Measurements from ENCODE around the gene ATP11A. TPM values are rescaled to one million over a fixed set of nuclear protein-coding genes. Genes with fewer than 3 reads are reported as not detected.

Gene ATP11A
- total RNA-seq, 2 donors from 2014 or later: 33.8 to 41.0 TPM

DNA sequence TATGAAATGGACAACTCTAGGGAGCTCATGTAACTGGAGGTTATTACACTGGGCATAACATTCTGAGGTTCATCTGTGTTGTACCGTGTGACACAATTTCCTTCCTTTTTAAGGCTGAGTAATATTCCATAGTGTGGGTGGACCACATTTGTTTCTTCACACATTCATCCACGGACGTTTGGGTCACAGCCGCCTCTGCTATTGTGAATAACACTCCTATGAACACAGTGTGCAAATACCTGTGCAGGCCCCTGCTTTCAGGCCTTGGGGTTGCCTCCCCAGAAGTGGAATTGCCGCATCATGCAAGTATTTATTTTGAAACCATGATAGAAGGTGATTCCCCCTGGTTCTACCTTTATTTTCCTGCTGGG is 215.8 kb downstream of the ATP11A start:
- Mint-ChIP-seq H3K9me3 (peaks cover 0 to 4% of the 10 kb centered on the region in 2 donors), H3K27ac (no peak overlapping the region), H3K4me1 (ENCODE audit: low read depth) (no peaks in the 10 kb centered on the region), H3K36me3 (ENCODE audit: insufficient read depth in 2 of 2) (peaks cover 4 to 5% of the 10 kb centered on the region in 2 donors), H3K4me3 (no peak overlapping the region), H3K27me3 (ENCODE audit: low read depth) (peaks cover 12% of the 10 kb centered on the region)
- DNase-seq (no peak), ATAC-seq (replicated peaks in 1 of 2) (no peak)

DNA sequence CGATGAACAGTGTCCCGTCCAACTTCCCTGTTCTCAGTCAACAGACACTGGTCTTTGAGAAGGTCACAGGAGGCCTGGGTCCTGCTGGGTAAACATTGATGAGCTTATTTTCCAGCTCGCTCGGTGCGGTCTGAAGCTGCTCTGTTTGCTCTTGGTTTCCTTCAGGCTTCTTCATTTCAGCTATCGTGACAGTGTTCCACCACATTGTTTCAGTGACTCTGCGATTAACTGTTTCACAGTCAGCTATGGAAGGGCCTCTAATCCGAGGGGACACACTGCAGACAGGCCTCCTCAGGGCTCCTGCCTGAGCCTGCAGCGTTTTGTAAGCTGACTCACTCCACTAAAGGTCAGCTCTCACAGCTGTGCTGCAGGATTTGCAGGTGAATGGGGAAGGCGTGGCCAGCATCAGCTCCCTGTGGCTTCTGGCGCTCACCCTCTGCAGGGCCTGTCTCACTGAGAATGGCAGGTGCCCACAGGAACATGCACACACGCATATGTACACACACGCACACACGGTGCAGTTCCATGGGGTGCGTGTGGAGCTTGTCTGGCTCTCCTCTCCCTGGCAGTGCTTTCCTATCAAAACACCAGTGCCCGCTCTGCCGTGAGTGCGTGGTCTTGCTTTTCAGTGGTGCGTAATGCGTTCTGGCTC is 216.3 kb downstream of the ATP11A start:
- peaks cover 4 to 5% of the 10 kb centered on the region in 2 donors for H3K36me3 Mint-ChIP-seq (ENCODE audit: insufficient read depth in 2 of 2)
- peaks cover 0 to 4% of the 10 kb centered on the region in 2 donors for H3K9me3 Mint-ChIP-seq
- H3K27ac Mint-ChIP-seq: no peak overlapping the region
- H3K4me1 Mint-ChIP-seq (ENCODE audit: low read depth): no peaks in the 10 kb centered on the region
- peaks cover 12% of the 10 kb centered on the region for H3K27me3 Mint-ChIP-seq (ENCODE audit: low read depth)
- ATAC-seq (replicated peaks in 1 of 2) (no peak), DNase-seq (no peak)
- no peak overlapping the region for H3K4me3 Mint-ChIP-seq

DNA sequence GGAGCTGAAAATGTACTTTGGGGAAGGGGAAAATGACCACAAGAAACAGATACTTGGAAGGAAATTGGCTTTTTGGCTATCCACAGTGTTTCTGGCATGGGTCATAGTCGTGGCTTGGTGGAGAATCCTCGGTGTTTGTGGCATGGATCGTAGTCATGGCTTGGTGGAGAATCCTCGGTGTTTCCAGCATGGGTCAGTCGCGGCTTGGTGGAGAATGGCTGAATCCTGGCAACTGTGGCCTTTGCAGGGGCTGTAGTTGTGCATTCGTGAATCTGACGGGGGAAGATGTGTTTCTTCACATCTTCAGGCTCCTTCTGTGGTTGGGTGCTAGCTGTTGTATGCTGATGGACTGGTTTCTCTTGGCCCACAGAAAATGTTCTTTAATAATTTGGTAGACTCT is 217.4 kb downstream of the ATP11A start:
- Mint-ChIP-seq H3K27ac (no peak overlapping the region), H3K36me3 (ENCODE audit: insufficient read depth in 2 of 2) (peaks cover 4 to 5% of the 10 kb centered on the region in 2 donors)
- no peak for DNase-seq

DNA sequence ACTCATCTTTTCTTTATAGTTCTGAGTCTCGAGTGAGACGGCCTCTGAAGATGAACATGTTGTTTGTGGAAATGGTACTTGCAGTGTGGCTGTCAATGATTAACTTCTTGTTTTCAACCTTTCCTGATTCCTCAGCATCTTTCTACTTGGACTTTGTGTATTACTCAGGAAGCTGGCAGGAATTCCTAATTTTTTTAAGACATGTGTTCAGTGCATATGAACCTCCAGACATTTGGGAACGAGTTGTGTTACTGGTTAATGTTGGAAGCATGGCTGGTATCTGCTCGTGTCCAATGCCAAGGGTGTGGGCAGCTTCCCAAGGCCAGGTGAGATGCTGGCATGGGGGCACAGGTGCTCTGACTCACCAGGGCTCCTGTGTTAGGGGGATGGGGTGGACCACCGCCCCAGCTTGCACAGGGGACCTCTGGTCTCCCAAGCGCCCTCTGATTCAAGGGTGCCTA is 218.1 kb downstream of the ATP11A start:
- peaks cover 4 to 5% of the 10 kb centered on the region in 2 donors for H3K36me3 Mint-ChIP-seq (ENCODE audit: insufficient read depth in 2 of 2)
- H3K27me3 Mint-ChIP-seq (ENCODE audit: low read depth): peaks cover 12% of the 10 kb centered on the region
- H3K27ac Mint-ChIP-seq: no peak overlapping the region
- ATAC-seq (replicated peaks in 1 of 2) (no peak), DNase-seq (no peak)
- no peaks in the 10 kb centered on the region for H3K4me1 Mint-ChIP-seq (ENCODE audit: low read depth)
- peaks cover 0 to 4% of the 10 kb centered on the region in 2 donors for H3K9me3 Mint-ChIP-seq
- H3K4me3 Mint-ChIP-seq: no peak overlapping the region

More for the DNA sequence above, 217.4 kb downstream of the ATP11A start:
- H3K9me3 Mint-ChIP-seq: peaks cover 0 to 4% of the 10 kb centered on the region in 2 donors
- H3K27me3 Mint-ChIP-seq (ENCODE audit: low read depth): peaks cover 12% of the 10 kb centered on the region
- H3K4me1 Mint-ChIP-seq (ENCODE audit: low read depth): no peaks in the 10 kb centered on the region
- no peak overlapping the region for H3K4me3 Mint-ChIP-seq
- no peak for ATAC-seq (replicated peaks in 1 of 2)

DNA sequence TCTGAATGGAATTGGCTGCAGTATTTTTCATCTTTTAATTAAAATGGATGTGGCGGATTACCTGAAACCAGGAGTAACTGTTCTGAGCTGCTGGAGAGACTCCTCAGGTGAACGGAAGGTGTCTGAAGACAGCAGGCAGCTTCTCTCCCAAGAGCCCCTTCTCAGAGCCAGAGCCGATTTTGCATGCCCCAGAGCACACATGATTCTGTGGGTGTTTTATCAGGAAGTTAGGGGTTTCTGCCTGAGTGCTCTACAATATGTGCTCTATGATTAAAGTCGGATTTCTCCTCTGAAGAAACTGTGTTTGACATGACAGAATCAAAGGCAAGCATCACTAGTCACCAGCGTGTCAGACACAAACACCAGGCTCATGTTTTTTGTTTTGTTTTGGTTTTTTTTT is 218.5 kb downstream of the ATP11A start:
- H3K4me3 Mint-ChIP-seq: no peak overlapping the region
- H3K4me1 Mint-ChIP-seq (ENCODE audit: low read depth): no peaks in the 10 kb centered on the region
- peaks cover 4 to 5% of the 10 kb centered on the region in 2 donors for H3K36me3 Mint-ChIP-seq (ENCODE audit: insufficient read depth in 2 of 2)
- DNase-seq (no peak), ATAC-seq (replicated peaks in 1 of 2) (no peak)
- peaks cover 12% of the 10 kb centered on the region for H3K27me3 Mint-ChIP-seq (ENCODE audit: low read depth)
- peaks cover 0 to 4% of the 10 kb centered on the region in 2 donors for H3K9me3 Mint-ChIP-seq
- H3K27ac Mint-ChIP-seq: no peak overlapping the region

DNA sequence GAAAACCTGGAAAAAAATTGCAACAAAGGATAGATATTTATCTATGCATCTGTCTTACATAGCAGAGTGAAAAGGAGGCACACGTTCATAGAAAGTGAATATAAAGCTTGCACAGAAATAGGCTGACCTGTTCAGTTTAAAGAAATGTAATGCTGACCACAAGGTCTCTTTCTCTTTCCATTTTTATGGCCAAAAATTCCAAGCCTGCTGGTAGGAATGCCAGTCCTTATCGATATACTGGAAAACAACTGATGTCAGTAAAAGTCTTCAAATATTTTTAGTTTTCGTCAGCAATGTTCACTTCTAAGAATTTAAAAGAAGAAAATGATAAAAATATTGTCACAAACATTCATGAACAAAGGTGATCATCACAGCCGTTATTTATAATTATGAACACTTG is 220.2 kb downstream of the ATP11A start:
- Mint-ChIP-seq H3K27ac (no peak overlapping the region), H3K4me1 (ENCODE audit: low read depth) (no peaks in the 10 kb centered on the region), H3K36me3 (ENCODE audit: insufficient read depth in 2 of 2) (peaks cover 3% of the 10 kb centered on the region in 2 donors), H3K9me3 (peaks cover 0 to 3% of the 10 kb centered on the region in 2 donors), H3K27me3 (ENCODE audit: low read depth) (peaks cover 18% of the 10 kb centered on the region), H3K4me3 (no peak overlapping the region)
- DNase-seq (no peak), ATAC-seq (replicated peaks in 1 of 2) (no peak)

DNA sequence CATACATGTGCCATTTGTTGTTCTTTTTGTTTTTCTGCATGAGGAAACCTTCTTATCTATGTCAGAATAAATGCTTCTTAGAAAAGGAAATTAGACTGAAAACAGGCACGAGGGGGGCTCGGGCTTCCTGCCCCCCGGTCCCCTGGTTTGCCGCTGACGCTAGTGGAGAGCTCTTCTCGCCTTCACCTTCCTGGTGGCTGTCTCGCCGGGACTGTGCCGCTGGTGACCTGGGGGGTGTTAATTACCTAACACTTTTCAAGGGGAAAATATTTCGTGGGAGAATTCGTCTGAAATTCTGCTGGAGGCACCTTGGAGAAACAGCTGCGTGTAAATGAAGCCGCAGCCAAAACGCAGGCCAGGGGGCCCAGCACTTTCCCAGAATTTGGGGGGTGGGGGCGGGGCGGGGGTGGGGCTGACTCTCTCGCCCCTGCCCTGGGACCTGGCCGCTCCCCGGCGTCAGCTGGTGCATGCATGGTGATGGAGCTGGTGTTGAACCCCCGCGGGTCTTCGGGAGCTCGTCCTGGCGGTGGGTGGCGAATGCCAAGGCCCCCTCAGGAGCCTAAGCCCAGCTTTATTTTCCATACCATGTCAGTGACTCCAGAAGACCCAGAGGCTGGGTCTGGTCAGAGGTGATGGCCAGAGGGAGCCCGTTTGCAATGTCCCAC is 220.9 kb downstream of the ATP11A start:
- Mint-ChIP-seq H3K27ac (no peak overlapping the region), H3K27me3 (ENCODE audit: low read depth) (peaks cover 23% of the 10 kb centered on the region), H3K9me3 (no peaks in the 10 kb centered on the region), H3K4me1 (ENCODE audit: low read depth) (no peaks in the 10 kb centered on the region), H3K4me3 (no peak overlapping the region), H3K36me3 (ENCODE audit: insufficient read depth in 2 of 2) (peaks cover 0 to 3% of the 10 kb centered on the region in 2 donors)
- ATAC-seq (replicated peaks in 1 of 2) (no peak), DNase-seq (no peak)

DNA sequence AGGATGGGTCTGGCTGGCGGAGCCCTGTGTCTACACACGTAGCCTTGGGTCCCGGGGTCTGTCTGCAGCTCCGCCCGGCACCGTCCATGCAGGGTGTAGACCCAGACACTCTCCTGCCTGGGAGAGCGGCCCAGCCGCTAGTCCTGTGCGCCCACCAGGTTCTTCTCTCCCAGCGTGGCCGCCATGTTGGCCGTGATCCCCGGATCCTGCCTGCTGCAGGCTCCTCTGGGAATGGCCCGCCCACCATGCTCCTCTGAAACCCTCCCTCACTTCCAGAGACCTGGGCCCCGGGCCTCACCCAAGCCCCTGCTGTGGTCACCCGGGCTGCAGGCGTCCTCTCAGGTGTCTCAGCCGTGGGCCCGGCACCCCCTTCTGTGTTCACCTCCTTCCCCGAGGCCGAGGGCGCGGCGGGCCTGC is 221.5 kb downstream of the ATP11A start:
- DNase-seq: no peak
- H3K9me3 Mint-ChIP-seq: no peaks in the 10 kb centered on the region
- no peak for ATAC-seq (replicated peaks in 1 of 2)
- H3K27me3 Mint-ChIP-seq (ENCODE audit: low read depth): peaks cover 23% of the 10 kb centered on the region
- no peak overlapping the region for H3K27ac Mint-ChIP-seq
- no peaks in the 10 kb centered on the region for H3K4me1 Mint-ChIP-seq (ENCODE audit: low read depth)
- peaks cover 0 to 3% of the 10 kb centered on the region in 2 donors for H3K36me3 Mint-ChIP-seq (ENCODE audit: insufficient read depth in 2 of 2)
- no peak overlapping the region for H3K4me3 Mint-ChIP-seq

DNA sequence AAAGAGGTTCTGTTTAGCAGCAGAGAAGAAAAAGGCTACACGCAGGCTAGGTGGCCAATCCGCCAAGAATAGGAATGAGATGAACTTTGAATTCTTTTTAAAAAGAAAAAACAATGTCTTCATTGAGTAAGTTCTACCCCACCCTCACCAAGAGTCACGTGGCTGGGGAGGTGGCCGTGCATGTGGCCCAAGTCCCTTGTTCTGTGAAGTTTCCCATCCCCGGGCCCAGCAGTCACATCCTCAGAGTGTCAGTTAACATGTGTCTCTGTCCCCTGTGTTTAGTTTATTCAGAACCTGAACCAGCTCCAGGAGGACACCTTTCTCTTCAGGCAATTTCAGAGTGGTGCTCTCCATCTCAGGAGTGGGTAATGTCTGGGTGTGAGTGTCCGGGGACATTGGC is 222.0 kb downstream of the ATP11A start:
- H3K9me3 Mint-ChIP-seq: no peaks in the 10 kb centered on the region
- no peak overlapping the region for H3K4me3 Mint-ChIP-seq
- no peak overlapping the region for H3K27ac Mint-ChIP-seq
- no peak for DNase-seq
- H3K4me1 Mint-ChIP-seq (ENCODE audit: low read depth): no peaks in the 10 kb centered on the region
- H3K27me3 Mint-ChIP-seq (ENCODE audit: low read depth): peaks cover 23% of the 10 kb centered on the region
- ATAC-seq (replicated peaks in 1 of 2): no peak
- no peaks in the 10 kb centered on the region for H3K36me3 Mint-ChIP-seq (ENCODE audit: insufficient read depth in 2 of 2)

DNA sequence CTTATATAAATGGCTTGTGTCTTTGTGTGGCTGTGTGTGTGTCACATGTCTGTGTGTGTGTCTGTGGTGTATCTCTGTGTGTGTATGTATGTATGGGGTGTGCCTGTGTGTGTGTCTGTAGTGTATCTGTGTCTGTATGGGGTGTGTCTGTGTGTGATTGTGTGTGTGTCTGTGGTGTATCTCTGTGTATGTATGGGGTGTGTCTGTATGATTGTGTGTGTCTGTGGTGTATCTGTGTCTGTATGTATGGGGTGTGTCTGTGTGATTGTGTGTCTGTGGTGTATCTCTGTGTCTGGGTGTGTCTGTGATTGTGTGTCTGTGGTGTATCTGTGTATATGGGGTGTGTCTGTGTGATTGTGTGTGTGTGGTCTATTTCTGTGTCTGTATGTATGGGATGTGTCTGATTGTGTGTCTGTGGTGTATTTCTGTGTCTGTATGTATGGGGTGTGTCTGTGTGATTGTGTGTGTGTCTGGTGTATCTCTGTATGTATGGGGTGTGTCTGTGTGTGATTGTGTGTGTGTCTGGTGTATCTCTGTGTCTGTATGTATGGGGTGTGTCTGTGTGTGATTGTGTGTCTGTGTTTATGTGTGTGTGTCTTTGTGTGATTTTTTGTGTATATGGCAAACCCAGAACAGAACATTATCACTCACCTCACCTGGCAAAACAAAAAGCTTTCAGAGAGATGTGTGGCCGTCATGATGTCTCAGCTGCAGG is 223.0 kb downstream of the ATP11A start:
- Mint-ChIP-seq H3K4me3 (no peak overlapping the region), H3K9me3 (no peaks in the 10 kb centered on the region), H3K4me1 (ENCODE audit: low read depth) (no peaks in the 10 kb centered on the region), H3K27me3 (ENCODE audit: low read depth) (peaks cover 27% of the 10 kb centered on the region), H3K36me3 (ENCODE audit: insufficient read depth in 2 of 2) (no peaks in the 10 kb centered on the region), H3K27ac (no peak overlapping the region)
- no peak for ATAC-seq (replicated peaks in 1 of 2)
- DNase-seq: no peak

DNA sequence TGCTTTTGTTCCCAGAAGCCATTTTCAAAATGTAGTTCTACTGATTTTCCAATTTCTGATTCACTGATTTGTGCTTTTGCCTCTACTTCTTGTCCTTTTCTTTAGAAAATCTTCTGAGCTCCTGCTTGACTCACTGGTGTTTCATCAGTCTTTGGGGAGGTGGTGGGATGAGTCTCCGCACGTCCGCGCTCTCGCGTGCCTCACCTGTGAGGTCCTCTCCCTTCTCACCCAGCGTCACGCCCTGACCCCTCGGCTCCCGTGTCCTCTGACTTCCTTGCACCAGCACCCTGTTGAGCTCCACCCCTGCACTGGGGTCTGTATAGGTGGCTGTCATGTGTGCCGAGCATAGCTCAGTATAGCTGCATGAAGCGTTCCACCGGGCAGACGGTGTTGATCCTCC is 226.5 kb downstream of the ATP11A start:
- peaks cover 40% of the 10 kb centered on the region for H3K27me3 Mint-ChIP-seq (ENCODE audit: low read depth)
- no peaks in the 10 kb centered on the region for H3K9me3 Mint-ChIP-seq
- no peak overlapping the region for H3K4me3 Mint-ChIP-seq
- ATAC-seq (replicated peaks in 1 of 2) (no peak), DNase-seq (no peak)
- no peaks in the 10 kb centered on the region for H3K36me3 Mint-ChIP-seq (ENCODE audit: insufficient read depth in 2 of 2)
- H3K27ac Mint-ChIP-seq: no peak overlapping the region
- H3K4me1 Mint-ChIP-seq (ENCODE audit: low read depth): no peaks in the 10 kb centered on the region

DNA sequence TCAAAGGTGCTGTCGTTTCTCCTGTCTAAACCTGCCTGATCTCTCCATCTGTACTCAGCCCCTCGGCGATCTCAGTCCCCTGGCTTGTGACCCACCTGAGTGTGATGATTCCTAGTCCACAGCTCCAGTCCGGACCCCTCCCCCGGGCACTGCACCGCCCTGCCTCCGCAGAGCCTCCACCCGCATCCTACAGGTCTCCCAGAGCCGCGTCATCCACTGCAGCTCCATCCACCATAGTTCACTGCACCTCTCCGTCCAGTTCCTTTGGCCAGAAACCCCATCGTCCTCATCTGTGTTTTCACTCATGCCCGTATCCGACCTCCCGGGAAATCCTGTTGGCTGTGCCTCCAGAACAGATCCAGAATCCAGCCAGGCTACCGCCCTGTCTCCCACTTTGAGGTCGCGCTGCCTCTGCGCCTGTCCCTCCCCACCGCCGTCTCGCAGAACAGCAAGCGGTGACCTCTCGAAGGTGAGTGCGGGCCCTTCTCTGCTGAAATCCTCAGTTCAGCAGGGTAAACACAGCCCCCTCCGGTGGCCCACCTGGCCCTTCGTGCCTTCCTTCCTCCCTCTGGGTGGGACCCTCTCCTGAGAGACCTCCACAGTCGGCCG is 227.3 kb downstream of the ATP11A start:
- no peaks in the 10 kb centered on the region for H3K9me3 Mint-ChIP-seq
- no peak overlapping the region for H3K4me3 Mint-ChIP-seq
- peaks cover 43% of the 10 kb centered on the region for H3K27me3 Mint-ChIP-seq (ENCODE audit: low read depth)
- no peak for ATAC-seq (replicated peaks in 1 of 2)
- no peaks in the 10 kb centered on the region for H3K4me1 Mint-ChIP-seq (ENCODE audit: low read depth)
- H3K36me3 Mint-ChIP-seq (ENCODE audit: insufficient read depth in 2 of 2): no peaks in the 10 kb centered on the region
- no peak overlapping the region for H3K27ac Mint-ChIP-seq
- DNase-seq: no peak

DNA sequence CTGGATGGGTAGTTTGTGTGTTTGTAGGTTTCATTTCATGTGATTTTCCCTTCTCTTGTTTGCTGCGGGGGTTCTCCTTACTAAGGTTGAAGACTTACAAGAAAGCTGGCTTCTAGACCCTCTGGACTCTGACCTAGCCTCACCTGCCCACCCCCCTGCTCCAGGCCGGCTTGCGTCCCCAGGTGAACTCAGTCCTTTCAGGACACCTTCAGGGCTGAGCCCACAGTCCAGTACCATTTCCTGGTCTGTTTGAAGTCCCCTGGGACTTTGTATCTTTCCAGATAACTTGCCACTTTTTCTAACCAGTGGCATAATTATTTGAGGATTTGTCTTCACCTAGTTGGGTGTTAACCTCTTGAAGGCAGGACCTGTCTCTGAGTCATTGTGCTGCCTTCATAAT is 227.9 kb downstream of the ATP11A start:
- H3K36me3 Mint-ChIP-seq (ENCODE audit: insufficient read depth in 2 of 2): no peaks in the 10 kb centered on the region
- H3K9me3 Mint-ChIP-seq: no peaks in the 10 kb centered on the region
- no peak overlapping the region for H3K4me3 Mint-ChIP-seq
- no peaks in the 10 kb centered on the region for H3K4me1 Mint-ChIP-seq (ENCODE audit: low read depth)
- ATAC-seq (replicated peaks in 1 of 2) (no peak), DNase-seq (no peak)
- H3K27ac Mint-ChIP-seq: no peak overlapping the region
- peaks cover 46% of the 10 kb centered on the region for H3K27me3 Mint-ChIP-seq (ENCODE audit: low read depth)

Data from activated T-cell treated with anti-CD3 and anti-CD28 coated beads, Interleukin-2, amount 50 U/mL, for 72 hours (primary cell).